Activated CD8-positive, alpha-beta memory T cell treated with anti-CD3 and anti-CD28 coated beads for 24 hours (primary cell): ENCODE measurements around the gene MICALL2.

Source experiments
- DNase-seq: peaks from one replicate; pipeline ENCODE4 v3.0.0-alpha.2; 2020

Gene MICALL2

GRCh38 chr7:1458683-1459511 lies at the start of gene MICALL2:
MICALL2 (minus strand) TSS chr7:1459470; CDS start chr7:1459326, 144 bp downstream.
- DNase-seq = no peak

- DNase-seq = no peak
These were observed 49.0 kb upstream of the MICALL2 start for GRCh38 chr7:1508277-1508758.

- no peak for DNase-seq
These were observed 46.7 kb upstream of the MICALL2 start for GRCh38 chr7:1505731-1506550.

GRCh38 chr7:1503816-1504775 lies 44.8 kb upstream of the MICALL2 start, which contains the start of gene INTS1:
INTS1 (minus strand) TSS chr7:1504389; CDS start chr7:1503960, 429 bp downstream.
- peak; percentile 94 for DNase-seq

- no peak for DNase-seq
These were observed 44.1 kb upstream of the MICALL2 start for GRCh38 chr7:1503390-1503789.

GRCh38 chr7:1502845-1503244 lies 43.6 kb upstream of the MICALL2 start:
- no peak for DNase-seq

GRCh38 chr7:1501487-1502270 lies 42.4 kb upstream of the MICALL2 start:
- DNase-seq = no peak

GRCh38 chr7:1500064-1500807 lies 41.0 kb upstream of the MICALL2 start:
- no peak for DNase-seq

- DNase-seq = no peak
These were observed 40.2 kb upstream of the MICALL2 start for GRCh38 chr7:1499367-1500029.

- no peak for DNase-seq
These were observed 39.4 kb upstream of the MICALL2 start for GRCh38 chr7:1498370-1499305.

- DNase-seq = no peak
These were observed 38.1 kb upstream of the MICALL2 start for GRCh38 chr7:1497293-1497927.

- DNase-seq = no peak
These were observed 37.4 kb upstream of the MICALL2 start for GRCh38 chr7:1496531-1497292.

GRCh38 chr7:1495564-1496242 lies 36.4 kb upstream of the MICALL2 start:
- no peak for DNase-seq

- no peak for DNase-seq
These were observed 35.7 kb upstream of the MICALL2 start for GRCh38 chr7:1494866-1495563.

- no peak for DNase-seq
These were observed 35.2 kb upstream of the MICALL2 start for GRCh38 chr7:1494447-1494846.

GRCh38 chr7:1493571-1493970 lies 34.3 kb upstream of the MICALL2 start:
- DNase-seq = no peak

- no peak for DNase-seq
These were observed 33.9 kb upstream of the MICALL2 start for GRCh38 chr7:1493129-1493528.
